DLD1 (cell line): ENCODE results near the gene KIF22.
"Not testable (repeated sequence)": the region's sequence is repeated elsewhere in the genome, so short reads cannot be mapped to it uniquely, and the experiment has no call there.

ENCODE experiments used
- in situ Hi-C: cut with HindIII; loops from 2 replicates; pipeline ENCODE4 v1.10.0; 2017; ENCODE audit warnings: low sequenced_read_pairs

KIF22 gene

DNA sequence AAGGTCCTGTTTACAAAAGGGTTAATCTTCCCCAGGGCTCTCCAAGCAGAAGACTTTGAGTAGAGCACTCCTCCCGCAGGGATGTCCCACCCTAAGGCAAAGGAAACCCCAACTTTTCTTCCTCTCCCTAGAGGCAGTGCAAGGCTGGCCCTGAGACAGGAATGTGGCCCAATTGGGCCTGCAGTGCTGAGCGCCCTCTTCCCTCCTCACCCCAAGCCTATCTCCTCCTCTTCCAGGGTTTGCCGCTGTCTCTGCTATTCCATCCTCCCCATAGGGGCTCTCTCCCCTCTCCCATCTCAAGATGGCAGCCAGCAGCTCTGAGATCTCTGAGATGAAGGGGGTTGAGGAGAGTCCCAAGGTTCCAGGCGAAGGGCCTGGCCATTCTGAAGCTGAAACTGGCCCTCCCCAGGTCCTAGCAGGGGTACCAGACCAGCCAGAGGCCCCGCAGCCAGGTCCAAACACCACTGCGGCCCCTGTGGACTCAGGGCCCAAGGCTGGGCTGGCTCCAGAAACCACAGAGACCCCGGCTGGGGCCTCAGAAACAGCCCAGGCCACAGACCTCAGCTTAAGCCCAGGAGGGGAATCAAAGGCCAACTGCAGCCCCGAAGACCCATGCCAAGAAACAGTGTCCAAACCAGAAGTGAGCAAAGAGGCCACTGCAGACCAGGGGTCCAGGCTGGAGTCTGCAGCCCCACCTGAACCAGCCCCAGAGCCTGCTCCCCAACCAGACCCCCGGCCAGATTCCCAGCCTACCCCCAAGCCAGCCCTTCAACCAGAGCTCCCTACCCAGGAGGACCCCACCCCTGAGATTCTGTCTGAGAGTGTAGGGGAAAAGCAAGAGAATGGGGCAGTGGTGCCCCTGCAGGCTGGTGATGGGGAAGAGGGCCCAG is 22.4 kb downstream of the KIF22 start:
- in situ Hi-C loops, result no loop called here

DNA sequence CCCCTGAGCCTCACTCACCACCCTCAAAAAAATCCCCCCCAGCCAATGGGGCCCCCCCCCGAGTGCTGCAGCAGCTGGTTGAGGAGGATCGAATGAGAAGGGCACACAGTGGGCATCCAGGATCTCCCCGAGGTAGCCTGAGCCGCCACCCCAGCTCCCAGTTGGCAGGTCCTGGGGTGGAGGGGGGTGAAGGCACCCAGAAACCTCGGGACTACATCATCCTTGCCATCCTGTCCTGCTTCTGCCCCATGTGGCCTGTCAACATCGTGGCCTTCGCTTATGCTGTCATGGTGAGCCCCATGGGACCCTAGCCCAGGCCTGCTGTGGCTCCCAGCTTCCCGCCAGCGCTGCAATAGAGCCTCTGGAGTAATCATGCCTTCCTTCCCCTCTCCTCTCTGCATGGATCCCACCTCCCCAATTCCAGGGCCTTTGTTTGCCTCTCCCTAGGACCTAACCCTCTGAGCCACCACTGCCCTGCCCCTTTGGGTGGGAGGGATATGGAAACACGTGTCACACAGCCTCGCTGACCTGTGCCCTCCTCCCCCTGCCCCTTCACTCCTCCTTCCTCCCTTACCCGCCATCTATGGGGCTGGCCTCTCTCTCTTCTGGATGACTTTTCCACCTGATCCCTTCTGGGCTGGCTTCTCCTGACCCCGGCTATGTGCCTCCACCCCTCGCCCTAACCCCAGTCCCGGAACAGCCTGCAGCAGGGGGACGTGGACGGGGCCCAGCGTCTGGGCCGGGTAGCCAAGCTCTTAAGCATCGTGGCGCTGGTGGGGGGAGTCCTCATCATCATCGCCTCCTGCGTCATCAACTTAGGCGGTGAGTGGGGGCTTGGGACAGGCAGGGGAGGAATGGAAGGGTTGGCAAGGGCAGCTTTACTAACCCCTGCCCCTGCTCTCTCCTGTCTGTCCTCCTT is 23.4 kb downstream of the KIF22 start:
- in situ Hi-C loops, result no loop called here

DNA sequence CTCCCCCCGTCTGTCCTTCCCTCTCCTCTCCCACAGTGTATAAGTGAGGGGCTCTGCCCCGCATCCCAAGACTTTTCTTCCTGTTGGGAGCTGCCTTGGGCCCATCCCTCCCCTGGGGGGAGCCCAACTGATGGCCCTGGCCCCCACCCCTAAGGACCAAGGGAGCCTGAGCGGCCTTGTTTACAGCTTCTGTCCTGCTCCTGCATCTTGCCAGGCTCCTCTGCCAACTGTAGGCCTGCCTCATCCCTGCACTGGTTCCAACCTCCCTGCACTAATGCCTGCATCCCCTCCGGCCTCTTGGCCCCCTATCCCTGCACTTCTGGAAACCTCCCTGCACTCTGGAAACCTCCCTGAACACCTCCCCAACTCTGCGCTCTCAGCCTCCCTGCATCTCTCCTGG is 24.0 kb downstream of the KIF22 start:
- in situ Hi-C loops, result no loop called here

DNA sequence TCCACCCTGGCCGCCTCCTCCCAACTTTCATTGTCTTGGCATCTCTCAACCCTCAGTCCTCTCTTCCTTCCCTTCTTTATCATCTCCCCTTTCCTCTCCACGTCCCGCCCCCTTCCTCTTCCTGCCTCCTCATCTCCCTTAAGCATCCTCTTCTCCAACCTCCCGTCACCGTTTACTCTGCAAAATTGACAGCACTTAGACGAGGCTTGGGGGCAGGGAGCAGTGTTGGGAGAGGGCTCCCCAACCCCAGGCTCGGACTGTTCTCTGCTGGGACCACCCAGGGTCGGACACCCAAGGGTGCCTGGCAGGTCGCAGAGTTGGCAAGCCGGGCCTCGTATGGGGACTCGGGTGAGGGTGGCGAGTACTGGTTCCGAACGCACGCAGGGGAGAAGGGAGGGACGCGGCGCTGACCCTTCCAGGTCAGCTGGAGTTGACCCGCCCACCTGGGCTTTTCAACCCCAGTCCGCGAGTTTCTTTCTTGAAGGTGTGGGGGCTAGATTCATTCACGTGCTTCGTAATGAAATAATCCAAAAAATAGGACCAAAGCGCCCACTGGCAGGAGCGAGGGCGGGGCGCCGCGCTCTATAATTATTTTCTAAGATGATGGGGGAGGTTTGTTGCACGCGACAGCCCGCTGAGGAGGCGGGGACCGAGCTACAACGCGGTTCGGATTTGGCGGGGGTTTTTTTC is 24.6 kb downstream of the KIF22 start:
- in situ Hi-C loops, result no loop called here

DNA sequence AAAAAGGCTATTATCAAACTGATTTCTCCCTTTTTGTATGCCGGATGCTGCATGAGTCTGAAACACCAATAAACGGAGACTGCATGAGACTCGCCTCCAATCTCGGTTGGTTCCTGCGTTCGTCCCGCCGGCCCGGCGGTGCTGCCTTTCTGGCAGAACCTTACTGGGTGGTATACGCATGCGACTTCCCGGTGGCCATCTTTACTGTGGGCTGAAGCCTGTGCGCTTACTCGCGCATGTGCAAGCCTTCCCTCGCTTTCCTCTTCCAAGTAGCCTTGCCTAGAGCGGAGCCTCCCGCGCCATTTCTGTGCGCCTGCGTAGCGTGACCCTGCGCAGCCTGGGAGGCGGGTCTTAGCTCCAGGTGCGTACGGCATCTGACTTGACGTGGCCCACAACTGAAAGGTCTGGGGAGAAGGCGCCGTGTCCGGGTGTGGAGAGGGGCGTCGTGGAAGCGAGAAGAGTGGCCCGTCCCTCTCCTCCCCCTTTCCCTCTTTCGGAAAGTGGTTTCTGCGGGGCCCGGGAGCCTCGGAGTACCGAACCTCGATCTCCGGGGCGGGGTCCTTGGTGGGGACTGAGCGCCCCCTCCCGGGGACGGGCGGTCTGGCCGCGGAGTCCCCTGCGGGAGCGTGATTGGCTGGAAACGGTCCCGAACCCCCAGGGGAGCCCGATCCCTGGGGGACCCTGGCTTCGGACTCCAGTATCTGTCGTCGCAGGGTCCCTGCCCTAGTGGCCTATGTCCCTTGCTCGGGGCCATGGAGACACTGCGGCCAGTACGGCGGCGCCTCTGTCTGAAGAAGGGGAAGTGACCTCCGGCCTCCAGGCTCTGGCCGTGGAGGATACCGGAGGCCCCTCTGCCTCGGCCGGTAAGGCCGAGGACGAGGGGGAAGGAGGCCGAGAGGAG is 25.5 kb downstream of the KIF22 start, which contains the start of gene PAGR1:
TSS of gene PAGR1 (plus strand) at position 360 of the 901 bp plus-strand sequence. CDS start at position 734, 374 bp downstream.
- in situ Hi-C loops, result no loop called here

DNA sequence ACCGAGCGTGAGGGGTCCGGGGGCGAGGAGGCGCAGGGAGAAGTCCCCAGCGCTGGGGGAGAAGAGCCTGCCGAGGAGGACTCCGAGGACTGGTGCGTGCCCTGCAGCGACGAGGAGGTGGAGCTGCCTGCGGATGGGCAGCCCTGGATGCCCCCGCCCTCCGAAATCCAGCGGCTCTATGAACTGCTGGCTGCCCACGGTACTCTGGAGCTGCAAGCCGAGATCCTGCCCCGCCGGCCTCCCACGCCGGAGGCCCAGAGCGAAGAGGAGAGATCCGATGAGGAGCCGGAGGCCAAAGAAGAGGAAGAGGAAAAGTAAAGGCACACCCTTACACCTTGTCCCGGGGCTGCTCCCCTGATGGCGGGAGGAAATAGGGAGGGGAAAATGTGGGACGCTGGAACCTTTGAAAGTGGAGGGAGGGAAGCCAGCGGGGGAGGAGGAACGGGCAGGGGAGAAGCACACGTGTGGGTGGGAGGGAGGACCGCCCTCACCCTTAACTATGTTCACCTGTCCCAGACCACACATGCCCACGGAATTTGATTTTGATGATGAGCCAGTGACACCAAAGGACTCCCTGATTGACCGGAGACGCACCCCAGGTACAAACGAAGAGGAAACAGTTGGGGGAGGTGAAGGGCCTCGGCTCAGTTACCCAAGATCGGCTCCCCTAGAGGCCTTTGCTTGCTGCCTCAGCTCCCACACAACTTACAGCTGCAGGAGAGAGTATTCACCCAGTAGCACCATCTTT is 26.3 kb downstream of the KIF22 start:
- in situ Hi-C loops, result no loop called here

DNA sequence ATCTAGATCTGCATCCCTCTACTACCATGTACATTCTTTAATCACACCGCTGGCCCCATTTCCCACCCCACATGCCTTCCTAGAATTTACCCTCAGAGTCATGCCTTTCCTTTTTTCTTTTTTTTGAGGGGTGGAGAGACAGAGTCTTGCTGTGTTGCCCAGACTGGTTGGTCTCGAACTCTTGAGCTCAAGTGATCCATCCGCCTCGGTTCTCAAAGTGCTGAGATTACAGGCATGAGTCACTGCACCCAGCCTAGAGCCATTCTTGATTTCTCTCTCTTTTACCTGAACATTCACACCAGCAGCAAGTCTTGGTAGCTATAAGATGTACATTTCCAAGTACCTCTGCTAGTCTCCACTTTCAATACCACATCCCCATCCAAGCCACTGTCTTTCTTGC is 27.5 kb downstream of the KIF22 start:
- in situ Hi-C loops, result no loop called here

DNA sequence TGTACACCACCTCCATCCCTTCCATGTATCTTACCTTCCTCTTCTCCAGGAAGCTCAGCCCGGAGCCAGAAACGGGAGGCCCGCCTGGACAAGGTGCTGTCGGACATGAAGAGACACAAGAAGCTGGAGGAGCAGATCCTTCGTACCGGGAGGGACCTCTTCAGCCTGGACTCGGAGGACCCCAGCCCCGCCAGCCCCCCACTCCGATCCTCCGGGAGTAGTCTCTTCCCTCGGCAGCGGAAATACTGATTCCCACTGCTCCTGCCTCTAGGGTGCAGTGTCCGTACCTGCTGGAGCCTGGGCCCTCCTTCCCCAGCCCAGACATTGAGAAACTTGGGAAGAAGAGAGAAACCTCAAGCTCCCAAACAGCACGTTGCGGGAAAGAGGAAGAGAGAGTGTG is 29.0 kb downstream of the KIF22 start:
- in situ Hi-C loops, result no loop called here

DNA sequence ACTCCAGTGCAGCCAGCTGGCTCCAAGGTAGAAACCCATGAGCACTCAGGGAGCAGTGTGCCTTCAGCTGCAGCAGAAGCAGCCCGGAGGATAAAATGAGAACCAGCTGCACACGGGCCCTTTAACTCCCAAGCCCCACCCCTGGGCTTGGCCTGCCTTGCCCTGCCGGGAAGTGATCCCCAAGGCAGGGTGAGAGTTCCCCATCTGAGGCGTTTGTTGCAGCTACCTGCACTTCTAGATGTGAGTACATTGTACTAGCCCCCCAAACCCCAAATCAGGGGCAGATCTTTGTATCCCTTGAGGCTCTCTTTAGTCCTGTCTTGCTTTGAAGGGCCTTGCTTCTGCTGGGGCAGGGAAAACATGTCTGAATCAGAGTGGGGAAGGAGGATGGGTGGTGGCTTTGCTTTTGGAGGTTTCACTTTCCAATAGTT is 29.7 kb downstream of the KIF22 start, which contains the start of gene MVP:
TSS of gene MVP (plus strand) at position 192 of the 431 bp plus-strand sequence. CDS start 10,088 bp downstream, outside the sequence.
- in situ Hi-C loops, result no loop called here

DNA sequence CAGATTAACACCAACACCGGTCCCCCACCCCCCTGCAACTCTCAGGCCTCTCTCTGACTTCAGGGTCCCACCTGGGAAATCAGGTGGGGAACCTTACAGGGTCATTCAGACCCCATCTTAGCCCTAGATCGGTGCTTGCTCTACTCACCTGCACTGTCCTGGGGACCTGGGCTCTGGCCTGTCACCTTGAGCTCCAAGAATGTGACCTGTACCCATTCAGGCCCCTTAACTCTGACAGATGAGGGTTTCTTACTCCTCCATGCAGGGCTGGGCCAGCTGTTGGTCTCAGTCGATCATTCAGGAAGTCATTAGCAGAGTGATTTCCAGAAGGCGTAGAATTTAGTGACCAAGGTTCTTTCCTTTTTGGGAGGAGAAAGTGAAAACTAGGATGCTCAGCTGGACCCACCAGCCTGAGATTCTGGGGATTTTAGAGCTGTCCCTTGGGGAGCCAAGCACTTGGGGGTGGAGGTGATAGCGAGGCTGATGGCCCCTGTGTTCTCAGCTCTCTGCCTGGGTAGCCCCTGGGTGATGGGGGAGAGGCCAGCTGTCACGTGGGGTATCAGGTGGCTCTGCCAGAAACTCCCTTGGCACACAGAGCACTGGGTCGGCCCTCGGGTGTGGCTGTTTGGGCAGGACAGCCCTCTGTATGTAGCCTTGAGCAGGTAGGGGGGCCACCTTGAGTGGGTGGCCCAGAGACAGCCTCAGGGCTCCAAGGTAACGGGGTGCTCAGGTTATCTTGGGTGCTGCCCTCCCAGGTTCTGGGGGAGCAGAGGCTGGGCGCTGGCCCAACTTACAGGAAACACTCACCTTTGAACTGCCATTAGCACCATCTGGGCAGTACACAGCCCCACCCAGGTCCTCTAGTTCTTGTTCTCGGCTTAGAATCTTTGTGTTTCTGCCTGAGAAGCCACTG is 30.4 kb downstream of the KIF22 start:
- in situ Hi-C loops, result no loop called here

DNA sequence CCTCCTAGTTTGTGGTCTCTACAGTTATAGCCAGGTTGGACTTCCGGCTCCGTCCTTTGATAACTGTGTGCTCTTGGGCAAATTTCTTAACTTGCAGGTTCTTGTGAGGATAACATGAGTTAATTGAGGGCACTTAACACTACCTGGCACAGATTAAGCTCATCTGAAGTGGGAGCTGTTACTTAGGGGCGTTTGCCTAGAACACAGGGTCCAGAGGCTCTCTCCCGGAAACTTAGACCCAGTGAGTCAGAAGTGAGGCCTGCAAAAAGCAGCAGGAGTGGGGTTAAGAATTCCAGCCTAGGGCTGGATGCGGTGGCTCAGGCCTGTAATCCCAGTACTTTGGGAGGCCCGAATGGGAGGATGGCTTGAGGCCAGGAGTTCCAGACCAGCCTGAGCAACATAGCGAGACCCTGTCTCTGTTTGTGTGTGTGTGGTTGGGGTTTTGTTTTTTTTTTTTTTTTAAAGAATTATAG is 31.1 kb downstream of the KIF22 start:
- in situ Hi-C loops, result no loop called here

DNA sequence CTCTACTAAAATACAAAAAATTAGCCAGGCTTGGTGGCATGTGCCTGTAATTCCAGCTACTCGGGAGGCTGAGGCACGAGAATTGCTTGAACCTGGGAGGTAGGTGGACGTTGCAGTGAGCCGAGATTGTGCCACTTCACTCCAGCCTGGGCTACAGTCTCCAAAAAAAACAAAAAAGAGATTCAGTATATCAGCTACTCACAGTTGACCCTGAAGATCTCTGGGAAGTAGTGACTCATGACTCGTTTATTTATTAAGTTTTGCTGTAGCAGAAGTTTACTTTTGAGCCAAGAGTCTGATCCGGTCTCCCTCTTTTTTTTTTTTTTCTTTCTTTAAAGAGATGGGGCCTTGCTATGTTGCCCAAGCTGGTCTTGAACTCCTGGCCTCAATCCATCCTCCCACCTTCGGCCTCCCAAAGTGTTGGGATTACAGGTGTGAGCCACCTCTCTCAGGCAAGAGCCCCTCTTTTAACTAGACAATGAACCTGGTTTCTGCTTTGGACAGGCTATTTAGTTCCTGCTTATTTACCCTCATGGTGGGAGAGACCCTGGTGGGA is 34.1 kb downstream of the KIF22 start:
- in situ Hi-C loops, result no loop called here

DNA sequence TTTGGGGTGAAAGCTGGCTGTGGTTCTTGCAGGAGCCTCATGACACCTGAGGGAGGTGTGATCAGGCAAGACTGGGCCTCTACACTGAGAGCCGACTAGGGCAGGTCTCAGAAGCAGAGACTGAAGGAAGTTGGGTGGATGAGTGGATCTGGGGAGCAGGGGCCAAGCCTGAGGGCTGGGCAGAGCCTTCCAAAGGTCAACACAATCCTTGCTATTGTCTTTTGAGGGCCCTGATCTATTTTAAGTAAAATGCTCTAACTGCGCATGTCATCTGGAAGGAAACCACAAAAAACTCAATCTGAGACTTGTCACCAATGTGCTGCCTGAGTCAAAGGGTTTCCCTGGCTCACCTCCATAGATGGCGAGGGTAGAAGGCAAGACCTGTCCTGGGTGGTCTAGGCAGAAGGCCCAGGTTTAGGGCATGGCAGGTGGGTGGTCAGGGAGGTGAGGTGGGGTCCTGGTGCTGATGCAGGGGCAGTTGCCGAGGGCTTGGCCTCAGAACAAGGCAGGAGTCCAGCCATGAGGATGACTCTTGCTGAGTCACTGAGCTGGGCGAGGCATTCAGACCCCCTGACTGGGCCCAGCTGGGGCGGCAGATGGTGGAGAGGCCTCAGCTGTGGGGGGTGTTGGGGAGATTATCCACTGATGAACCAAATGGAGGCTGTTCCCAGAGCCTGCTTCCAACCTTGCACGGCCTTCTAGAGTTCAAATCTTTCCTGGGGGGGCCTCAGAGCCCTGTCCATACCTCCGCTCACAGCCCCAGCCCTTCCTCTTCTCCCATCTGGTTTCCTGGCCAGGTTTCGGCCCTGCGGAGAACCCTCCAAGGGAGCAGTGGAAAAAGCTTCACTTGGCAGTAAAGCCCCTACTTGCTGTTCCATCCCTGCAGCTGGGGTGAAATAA is 34.8 kb downstream of the KIF22 start:
- in situ Hi-C loops, result no loop called here

DNA sequence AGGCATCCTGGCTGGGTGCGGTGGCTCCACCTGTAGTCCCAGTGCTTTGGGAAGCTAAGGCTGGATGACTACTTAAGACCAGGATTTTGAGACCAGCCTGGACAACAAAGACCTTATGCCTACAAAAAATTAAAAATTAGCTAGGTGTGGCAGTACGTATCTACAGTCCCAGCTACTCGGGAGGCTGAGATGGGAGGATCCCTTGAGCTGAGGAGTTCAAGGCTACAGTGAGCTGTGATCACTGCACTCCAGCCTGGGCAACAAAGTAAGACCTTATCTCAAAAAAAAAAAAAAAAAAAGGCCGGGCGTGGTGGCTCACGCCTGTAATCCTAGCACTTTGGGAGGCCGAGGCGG is 35.8 kb downstream of the KIF22 start:
- in situ Hi-C loops, result no loop called here

DNA sequence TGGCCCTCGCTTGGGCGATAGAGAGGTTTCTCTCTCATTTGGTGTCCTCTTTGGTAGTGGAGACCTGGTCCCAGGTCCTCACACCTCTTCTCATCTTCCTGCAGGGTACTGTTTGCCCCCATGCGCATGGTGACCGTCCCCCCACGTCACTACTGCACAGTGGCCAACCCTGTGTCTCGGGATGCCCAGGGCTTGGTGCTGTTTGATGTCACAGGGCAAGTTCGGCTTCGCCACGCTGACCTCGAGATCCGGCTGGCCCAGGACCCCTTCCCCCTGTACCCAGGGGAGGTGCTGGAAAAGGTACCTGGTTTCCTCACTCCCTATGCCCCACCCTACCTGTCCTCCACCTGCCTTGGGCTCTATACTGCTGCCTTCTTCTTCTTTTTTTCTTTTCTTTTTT is 40.2 kb downstream of the KIF22 start:
- in situ Hi-C loops, result no loop called here

DNA sequence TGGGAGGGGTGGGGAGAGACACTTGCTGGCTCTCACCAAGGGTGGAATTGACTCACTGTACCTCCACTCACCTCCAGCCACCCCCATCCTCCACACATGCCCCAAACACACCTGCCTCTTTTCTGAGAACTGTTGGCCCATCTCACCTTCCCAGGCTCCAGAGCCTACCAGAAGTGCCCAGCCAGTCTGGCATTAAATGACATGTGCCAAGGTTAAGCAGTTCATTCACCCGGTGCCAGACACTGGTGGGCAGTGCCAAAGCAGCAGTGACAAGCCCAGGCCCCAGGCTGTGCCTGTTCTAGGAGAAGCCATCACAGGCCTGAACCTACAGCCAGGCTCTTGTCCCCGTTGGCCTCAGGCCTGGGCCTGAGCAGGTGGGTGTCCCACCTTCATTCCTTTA is 40.9 kb downstream of the KIF22 start:
- in situ Hi-C loops, result no loop called here

DNA sequence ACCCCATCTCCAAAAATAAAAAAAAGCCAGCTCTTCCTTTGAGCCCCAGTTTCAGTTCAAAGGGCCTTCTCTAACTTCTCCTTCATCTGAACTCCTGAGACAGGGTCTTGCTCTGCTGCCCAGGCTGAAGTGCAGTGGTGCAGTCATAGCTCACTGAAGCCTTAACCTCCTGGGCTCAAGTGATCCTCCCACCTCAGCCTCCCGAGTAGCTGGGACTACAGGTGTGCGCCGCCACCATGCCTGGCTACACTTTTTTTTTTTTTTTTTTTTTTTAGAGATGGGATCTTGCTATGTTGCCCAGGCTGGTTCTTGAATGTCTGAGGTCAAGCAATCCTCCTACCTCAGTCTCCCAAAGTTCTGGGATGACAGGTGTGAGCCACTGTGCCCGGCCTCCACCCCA is 42.7 kb downstream of the KIF22 start:
- in situ Hi-C loops, result not testable (repeated sequence)
